Measurements from ENCODE around the gene SLC22A23. TPM values are rescaled to one million over a fixed set of nuclear protein-coding genes. Genes with fewer than 3 reads are reported as not detected.

SLC22A23 gene
- total RNA-seq, 1 donor: 9.0 TPM

- H3K4me3 ChIP-seq (ENCODE audit: low read depth, low read length): no peak overlapping the region
Measured at GRCh38 chr6:3340894-3341293, 116.0 kb downstream of the SLC22A23 start.

GRCh38 chr6:3340358-3340802, 116.5 kb downstream of the SLC22A23 start:
- DNase-seq (ENCODE audit: low read depth): peak; percentile 18
- TF ChIP-seq CTCF (IDR thresholded peaks at IDR 0.05; ENCODE audit: insufficient read depth, low read length): no peak
- H3K4me3 ChIP-seq (ENCODE audit: low read depth, low read length): no peak overlapping the region

More at GRCh38 chr6:3340894-3341293, 116.0 kb downstream of the SLC22A23 start:
- DNase-seq (ENCODE audit: low read depth): peak; percentile 53
- TF ChIP-seq CTCF (IDR thresholded peaks at IDR 0.05; ENCODE audit: insufficient read depth, low read length): no peak

GRCh38 chr6:3339811-3340210, 117.0 kb downstream of the SLC22A23 start:
- TF ChIP-seq CTCF (IDR thresholded peaks at IDR 0.05; ENCODE audit: insufficient read depth, low read length): no peak
- DNase-seq (ENCODE audit: low read depth): no peak
- H3K4me3 ChIP-seq (ENCODE audit: low read depth, low read length): no peak overlapping the region

- no peak for TF ChIP-seq CTCF (IDR thresholded peaks at IDR 0.05; ENCODE audit: insufficient read depth, low read length)
Measured at GRCh38 chr6:3337521-3338350, 119.1 kb downstream of the SLC22A23 start.

GRCh38 chr6:3336859-3337515, 119.9 kb downstream of the SLC22A23 start:
- DNase-seq (ENCODE audit: low read depth): no peak
- TF ChIP-seq CTCF (IDR thresholded peaks at IDR 0.05; ENCODE audit: insufficient read depth, low read length): no peak
- H3K4me3 ChIP-seq (ENCODE audit: low read depth, low read length): no peak overlapping the region

More at GRCh38 chr6:3337521-3338350, 119.1 kb downstream of the SLC22A23 start:
- no peak for DNase-seq (ENCODE audit: low read depth)
- H3K4me3 ChIP-seq (ENCODE audit: low read depth, low read length): no peak overlapping the region

- H3K4me3 ChIP-seq (ENCODE audit: low read depth, low read length): no peak overlapping the region
- no peak for TF ChIP-seq CTCF (IDR thresholded peaks at IDR 0.05; ENCODE audit: insufficient read depth, low read length)
- no peak for DNase-seq (ENCODE audit: low read depth)
Measured at GRCh38 chr6:3336066-3336786, 120.6 kb downstream of the SLC22A23 start.

Data from fibroblast of the aortic adventitia (primary cell).